NAMALWA (cell line): Measurements from ENCODE around the gene GCSH.

ENCODE experiments used
- DNase-seq: peaks from one replicate; pipeline ENCODE4 v3.0.0-alpha.2; 2015; ENCODE audit warnings: low spot score

Gene GCSH

GRCh38 chr16:81041696-81042095 is 54.5 kb downstream of the GCSH start:
- no peak for DNase-seq

GRCh38 chr16:81040842-81041241 is 55.4 kb downstream of the GCSH start:
- DNase-seq, result no peak

- no peak for DNase-seq
These were observed 56.1 kb downstream of the GCSH start for GRCh38 chr16:81040131-81040530.

GRCh38 chr16:81036751-81037350 is 59.3 kb downstream of the GCSH start:
- peak; percentile 55 for DNase-seq

GRCh38 chr16:81035975-81036750 is 60.0 kb downstream of the GCSH start:
- peak; percentile 68 for DNase-seq

- peak; percentile 93 for DNase-seq
These were observed 60.7 kb downstream of the GCSH start, which contains the start of gene ATMIN for GRCh38 chr16:81035398-81035974. Gene ATMIN (plus strand): TSS chr16:81035842. CDS start chr16:81035871, 29 bp downstream.
